ENCODE data around the gene PTPRN2. TPM values are rescaled to one million over a fixed set of nuclear protein-coding genes. Genes with fewer than 3 reads are reported as not detected.

PTPRN2 gene
- total RNA-seq, 1 experiment from 2014 or later = 1.1 TPM

DNA sequence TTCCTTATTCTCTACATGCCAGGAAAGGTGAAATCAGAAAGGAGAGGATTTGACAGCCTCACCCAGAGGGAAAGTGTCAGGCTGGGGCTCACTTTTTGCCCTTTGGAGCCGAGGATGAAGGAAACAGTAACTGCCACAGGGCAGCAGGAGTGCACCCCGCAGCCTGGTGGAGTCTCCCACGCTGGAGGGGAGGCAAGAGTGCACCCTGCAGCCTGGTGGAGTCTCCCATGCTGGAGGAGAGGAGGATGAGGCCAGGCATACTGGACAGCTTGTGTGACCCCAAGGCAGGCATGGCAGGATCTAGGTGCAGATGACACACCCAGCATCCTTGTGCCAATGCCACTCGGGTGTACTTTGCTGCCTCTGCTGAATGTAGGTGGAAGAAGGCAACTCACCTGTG is 766.8 kb downstream of the PTPRN2 start:
- Histone ChIP-seq H3K36me3 (ENCODE audit: control insufficient read depth, insufficient read depth, low read length) (no peaks in the 10 kb centered on the region), H3K27ac (ENCODE audit: low read length) (no peak overlapping the region), H3K4me3 (ENCODE audit: low read depth in 2 of 2, low read length in 2 of 2) (no peak overlapping the region), H3K9me3 (ENCODE audit: control insufficient read depth, insufficient read depth, low read depth, low read length) (no peaks in the 10 kb centered on the region), H3K27me3 (ENCODE audit: control insufficient read depth, insufficient read depth, low read length) (no peaks in the 10 kb centered on the region; the same call in 1 of the 2 replicates), H3K4me1 (ENCODE audit: control insufficient read depth, insufficient read depth, low read length) (no peaks in the 10 kb centered on the region)
- in situ Hi-C loops (cut with HindIII; ENCODE audit: low pct_unique_long_range_greater_than_20kb, low sequenced_read_pairs) (no loop called here), intact Hi-C loops (cut with micrococcal nuclease; ENCODE audit: unreplicated experiment) (no loop called here)
- DNase-seq (ENCODE audit: low read depth, low spot score) = no peak
- ChIA-PET POLR2A (no interaction called here), CTCF (no interaction called here)
- ATAC-seq = no peak
- no TSS peak for BruUV-seq (replicated peaks)
- TF ChIP-seq, protein P1, sequence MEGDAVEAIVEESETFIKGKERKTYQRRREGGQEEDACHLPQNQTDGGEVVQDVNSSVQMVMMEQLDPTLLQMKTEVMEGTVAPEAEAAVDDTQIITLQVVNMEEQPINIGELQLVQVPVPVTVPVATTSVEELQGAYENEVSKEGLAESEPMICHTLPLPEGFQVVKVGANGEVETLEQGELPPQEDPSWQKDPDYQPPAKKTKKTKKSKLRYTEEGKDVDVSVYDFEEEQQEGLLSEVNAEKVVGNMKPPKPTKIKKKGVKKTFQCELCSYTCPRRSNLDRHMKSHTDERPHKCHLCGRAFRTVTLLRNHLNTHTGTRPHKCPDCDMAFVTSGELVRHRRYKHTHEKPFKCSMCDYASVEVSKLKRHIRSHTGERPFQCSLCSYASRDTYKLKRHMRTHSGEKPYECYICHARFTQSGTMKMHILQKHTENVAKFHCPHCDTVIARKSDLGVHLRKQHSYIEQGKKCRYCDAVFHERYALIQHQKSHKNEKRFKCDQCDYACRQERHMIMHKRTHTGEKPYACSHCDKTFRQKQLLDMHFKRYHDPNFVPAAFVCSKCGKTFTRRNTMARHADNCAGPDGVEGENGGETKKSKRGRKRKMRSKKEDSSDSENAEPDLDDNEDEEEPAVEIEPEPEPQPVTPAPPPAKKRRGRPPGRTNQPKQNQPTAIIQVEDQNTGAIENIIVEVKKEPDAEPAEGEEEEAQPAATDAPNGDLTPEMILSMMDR (IDR thresholded peaks at IDR 0.05) = no peak
- TF ChIP-seq, protein P2, sequence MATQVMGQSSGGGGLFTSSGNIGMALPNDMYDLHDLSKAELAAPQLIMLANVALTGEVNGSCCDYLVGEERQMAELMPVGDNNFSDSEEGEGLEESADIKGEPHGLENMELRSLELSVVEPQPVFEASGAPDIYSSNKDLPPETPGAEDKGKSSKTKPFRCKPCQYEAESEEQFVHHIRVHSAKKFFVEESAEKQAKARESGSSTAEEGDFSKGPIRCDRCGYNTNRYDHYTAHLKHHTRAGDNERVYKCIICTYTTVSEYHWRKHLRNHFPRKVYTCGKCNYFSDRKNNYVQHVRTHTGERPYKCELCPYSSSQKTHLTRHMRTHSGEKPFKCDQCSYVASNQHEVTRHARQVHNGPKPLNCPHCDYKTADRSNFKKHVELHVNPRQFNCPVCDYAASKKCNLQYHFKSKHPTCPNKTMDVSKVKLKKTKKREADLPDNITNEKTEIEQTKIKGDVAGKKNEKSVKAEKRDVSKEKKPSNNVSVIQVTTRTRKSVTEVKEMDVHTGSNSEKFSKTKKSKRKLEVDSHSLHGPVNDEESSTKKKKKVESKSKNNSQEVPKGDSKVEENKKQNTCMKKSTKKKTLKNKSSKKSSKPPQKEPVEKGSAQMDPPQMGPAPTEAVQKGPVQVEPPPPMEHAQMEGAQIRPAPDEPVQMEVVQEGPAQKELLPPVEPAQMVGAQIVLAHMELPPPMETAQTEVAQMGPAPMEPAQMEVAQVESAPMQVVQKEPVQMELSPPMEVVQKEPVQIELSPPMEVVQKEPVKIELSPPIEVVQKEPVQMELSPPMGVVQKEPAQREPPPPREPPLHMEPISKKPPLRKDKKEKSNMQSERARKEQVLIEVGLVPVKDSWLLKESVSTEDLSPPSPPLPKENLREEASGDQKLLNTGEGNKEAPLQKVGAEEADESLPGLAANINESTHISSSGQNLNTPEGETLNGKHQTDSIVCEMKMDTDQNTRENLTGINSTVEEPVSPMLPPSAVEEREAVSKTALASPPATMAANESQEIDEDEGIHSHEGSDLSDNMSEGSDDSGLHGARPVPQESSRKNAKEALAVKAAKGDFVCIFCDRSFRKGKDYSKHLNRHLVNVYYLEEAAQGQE (IDR thresholded peaks at IDR 0.05; ENCODE audit: insufficient read depth in 1 of 2, low read depth in 2 of 2, low read length in 1 of 2) = no peak
- TF ChIP-seq SIN3A (IDR thresholded peaks at IDR 0.05; ENCODE audit: borderline replicate concordance, insufficient read depth, low read depth, low read length) (no peak), POLR2AphosphoS5 (IDR thresholded peaks at IDR 0.05; ENCODE audit: low read depth, low read length) (no peak), TCF7L2 (IDR thresholded peaks at IDR 0.05; ENCODE audit: low read depth, low read length) (no peak)

DNA sequence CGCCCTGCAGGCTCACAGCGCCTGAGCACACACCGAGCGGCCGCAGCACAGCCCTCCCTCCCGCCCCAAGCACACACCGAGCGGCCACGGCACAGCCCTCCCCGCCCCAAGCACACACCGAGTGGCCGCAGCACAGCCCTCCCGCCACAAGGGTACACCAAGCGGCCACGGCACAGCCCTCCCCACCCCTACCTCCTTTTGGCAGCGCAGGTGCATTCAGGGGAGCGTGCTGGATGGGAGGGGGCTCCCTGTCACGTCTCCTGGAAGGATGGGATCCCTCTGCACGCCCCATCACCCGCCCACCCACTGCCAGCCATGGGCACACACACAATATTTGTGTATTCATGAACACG is 768.2 kb downstream of the PTPRN2 start:
- CTCF ChIA-PET = no interaction called here
- POLR2A ChIA-PET = no interaction called here
- DNase-seq (ENCODE audit: low read depth, low spot score) (no peak), ATAC-seq (no peak)
- no peak overlapping the region for H3K4me3 ChIP-seq (ENCODE audit: low read depth in 2 of 2, low read length in 2 of 2)
- BruUV-seq (replicated peaks) = no TSS peak
- in situ Hi-C loops (cut with HindIII; ENCODE audit: low pct_unique_long_range_greater_than_20kb, low sequenced_read_pairs) (no loop called here), intact Hi-C loops (cut with micrococcal nuclease; ENCODE audit: unreplicated experiment) (no loop called here)
- no peaks in the 10 kb centered on the region for H3K9me3 ChIP-seq (ENCODE audit: control insufficient read depth, insufficient read depth, low read depth, low read length)
- no peaks in the 10 kb centered on the region for H3K36me3 ChIP-seq (ENCODE audit: control insufficient read depth, insufficient read depth, low read length)
- H3K27ac ChIP-seq (ENCODE audit: low read length) = no peak overlapping the region
- TF ChIP-seq SIN3A (IDR thresholded peaks at IDR 0.05; ENCODE audit: borderline replicate concordance, insufficient read depth, low read depth, low read length) (no peak), POLR2AphosphoS5 (IDR thresholded peaks at IDR 0.05; ENCODE audit: low read depth, low read length) (no peak), TCF7L2 (IDR thresholded peaks at IDR 0.05; ENCODE audit: low read depth, low read length) (no peak)
- TF ChIP-seq, protein P1 (IDR thresholded peaks at IDR 0.05) = no peak
- TF ChIP-seq, protein P2 (IDR thresholded peaks at IDR 0.05; ENCODE audit: insufficient read depth in 1 of 2, low read depth in 2 of 2, low read length in 1 of 2) = no peak
- no peaks in the 10 kb centered on the region for H3K27me3 ChIP-seq (ENCODE audit: control insufficient read depth, insufficient read depth, low read length)
- H3K4me1 ChIP-seq (ENCODE audit: control insufficient read depth, insufficient read depth, low read length) = no peaks in the 10 kb centered on the region
